Pons (tissue), 1 donor: Measurements from ENCODE around the gene INSL3.
A peak's percentile ranks its signal among the peaks of the same experiment; 100 is the strongest.
"Not testable (repeated sequence)": the region's sequence is repeated elsewhere in the genome, so short reads cannot be mapped to it uniquely, and the experiment has no call there.

Experiments
- DNase-seq: peaks from one replicate; pipeline ENCODE4 v3.0.0-alpha.2; 2016; ENCODE audit warnings: low spot score

INSL3 gene

DNA sequence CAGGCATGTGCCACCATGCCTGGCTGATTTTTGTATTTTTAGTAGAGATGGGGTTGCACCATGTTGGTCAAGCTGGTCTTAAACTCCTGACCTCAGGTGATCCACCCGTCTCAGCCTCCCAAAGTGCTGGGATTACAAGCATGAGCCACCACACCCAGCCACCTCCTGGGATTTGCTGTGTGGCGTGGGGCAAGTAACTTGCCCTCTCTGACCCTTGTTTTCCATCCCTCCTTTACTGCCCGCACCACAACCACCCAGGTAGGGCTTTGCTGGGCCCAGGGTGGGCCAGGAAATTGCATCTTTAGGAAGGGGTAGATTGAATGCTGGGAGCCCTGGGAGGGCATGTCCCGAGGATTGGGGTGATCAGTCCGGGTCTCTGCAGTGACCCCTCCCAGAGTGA is 37.6 kb downstream of the INSL3 start:
- not testable (repeated sequence) for DNase-seq

DNA sequence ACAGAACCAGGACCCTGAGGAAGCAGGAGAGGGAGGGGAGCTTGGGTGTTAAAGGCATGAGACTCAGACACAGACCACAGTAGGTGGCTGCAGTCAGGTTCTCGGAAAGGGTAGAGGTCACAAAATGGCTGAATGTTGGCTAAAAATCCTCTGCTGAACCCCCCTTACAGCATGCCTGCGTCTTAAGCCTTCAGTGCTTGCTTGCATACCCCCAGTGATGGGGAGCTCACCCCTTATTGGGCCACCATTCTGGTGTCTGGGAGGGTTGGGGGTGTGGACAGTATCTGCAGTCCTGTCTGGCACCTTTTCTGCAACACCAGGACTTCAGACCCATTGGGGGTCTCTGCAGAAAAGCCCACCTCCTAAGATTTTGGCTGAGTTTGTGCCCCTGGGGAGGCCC is 40.5 kb downstream of the INSL3 start:
- DNase-seq = no peak

DNA sequence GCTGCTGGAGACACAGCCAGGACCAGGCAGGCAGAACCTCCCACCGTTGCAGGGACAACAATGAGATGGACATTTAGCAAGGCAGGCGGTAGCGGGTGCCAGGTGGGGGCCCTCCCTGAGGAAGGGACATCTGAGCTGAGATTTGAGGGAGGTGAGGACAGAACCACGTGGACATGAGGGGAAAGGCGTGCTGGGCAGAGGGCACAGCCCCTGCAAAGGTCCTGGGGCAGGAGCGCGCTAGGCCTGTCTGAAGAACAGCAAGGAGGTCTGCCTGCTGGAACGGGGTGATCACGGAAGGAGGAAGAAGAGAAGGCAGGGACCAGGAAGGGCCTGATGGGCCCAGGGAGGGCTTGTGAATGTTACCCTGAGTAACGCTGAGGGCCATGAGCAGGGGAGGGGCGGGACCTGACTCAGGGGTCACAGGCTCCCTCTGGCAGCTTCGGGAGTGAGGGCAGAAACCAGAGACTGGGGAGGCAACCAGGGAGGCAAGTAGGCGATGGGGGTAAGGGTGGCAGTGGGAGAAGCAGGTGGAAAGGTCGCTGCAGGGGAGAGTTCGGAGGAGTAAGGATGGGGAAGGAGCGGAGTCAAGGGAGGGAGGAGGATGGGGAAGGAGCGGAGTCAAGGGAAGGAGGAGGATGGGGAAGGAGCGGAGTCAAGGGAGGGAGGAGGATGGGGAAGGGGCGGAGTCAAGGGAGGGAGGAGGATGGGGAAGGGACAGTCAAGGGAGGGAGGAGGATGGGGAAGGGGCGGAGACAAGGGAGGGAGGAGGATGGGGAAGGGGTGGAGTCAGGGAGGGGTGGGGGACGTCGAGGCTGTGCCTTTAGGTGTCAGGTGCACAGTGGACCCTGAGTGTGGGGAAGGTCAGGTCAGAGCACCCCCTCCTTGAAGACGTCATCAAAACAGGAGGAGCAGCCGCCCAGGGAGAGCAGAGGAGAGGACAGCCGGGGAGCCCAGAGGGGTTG is 42.1 kb downstream of the INSL3 start:
- peak; percentile 68 for DNase-seq

DNA sequence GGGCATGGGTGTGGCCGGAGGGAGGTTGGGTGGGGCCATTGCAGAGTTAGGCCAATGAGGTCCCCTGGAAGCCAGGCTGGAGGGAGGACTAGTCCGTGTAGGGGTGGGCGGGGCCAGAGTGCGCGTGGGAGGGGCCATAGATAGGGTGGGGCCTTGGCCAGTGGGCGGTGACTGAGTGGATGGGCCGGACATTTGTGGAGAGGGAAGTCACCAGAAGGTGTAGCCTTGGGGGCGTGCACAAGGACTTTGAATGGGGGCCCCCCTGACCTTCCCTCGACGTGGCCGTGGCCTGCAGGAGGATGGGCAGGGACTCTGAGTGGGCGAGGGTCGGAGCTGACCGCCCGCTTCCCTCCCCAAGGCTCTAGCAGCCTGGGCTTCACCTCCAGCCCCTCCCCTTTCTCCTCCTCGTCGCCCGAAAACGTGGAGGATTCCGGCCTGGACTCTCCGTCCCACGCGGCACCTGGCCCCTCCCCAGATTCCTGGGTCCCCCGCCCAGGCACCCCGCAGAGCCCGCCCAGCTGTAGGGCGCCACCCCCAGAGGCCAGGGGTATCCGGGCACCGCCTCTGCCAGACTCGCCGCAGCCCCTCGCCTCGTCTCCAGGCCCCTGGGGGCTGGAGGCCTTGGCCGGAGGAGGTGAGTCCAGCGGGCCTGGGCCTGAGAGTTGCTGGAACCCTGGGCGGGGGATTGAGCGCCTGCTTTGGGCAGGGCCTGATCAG is 42.9 kb downstream of the INSL3 start:
- DNase-seq = no peak

DNA sequence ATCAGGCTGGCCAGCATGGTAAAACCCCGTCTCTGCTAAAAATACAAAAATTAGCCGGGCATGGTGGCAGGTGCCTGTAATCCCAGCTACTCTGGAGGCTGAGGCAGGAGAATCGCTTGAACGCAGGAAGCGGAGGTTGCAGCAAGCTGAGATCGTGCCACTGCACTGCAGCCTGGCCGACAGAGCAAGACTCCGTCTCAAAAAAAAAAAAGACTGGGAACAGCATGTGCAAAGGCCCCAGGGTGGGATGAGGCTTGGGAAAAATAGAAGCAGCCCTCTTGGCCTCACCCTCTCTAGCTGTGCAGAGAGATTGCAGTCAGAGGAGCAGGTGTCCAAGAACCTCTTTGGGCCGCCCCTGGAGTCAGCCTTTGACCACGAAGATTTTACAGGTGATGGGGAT is 43.5 kb downstream of the INSL3 start:
- not testable (repeated sequence) for DNase-seq

DNA sequence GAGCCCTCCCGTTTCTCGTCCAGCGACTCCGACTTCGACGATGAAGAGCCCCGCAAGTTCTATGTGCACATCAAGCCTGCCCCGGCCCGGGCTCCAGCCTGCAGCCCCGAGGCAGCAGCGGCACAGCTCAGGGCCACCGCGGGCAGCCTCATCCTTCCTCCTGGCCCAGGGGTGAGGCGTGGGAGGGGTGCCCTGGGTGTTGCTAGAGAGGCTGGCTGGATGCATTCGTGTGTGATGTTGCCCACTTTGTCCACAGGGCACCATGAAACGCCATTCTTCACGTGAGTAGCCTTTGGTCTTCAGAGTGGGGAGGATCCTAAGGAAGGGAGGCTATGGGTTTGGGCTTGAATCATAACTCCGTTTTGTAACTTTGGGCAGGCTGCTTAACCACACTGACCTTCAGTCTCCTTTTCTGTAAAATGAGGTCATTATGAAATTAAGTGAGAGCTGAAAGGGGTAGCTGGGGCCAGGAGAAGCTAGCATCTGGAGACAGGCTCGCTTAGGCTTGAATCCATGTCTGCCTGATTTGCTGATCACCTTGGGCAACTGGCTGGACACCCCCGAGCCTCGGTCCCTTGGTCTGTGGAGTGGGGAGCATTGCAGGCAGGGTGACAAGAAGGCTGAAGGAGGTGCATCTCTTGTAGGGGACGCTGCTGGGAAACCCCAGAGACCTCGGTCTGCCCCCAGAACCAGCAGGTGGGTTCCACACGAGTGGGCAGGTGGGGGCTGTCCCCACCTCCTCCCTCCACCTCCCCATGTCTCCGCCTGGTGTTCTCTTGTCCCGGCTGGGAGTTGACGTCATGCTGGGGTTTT is 45.1 kb downstream of the INSL3 start:
- DNase-seq = no peak

DNA sequence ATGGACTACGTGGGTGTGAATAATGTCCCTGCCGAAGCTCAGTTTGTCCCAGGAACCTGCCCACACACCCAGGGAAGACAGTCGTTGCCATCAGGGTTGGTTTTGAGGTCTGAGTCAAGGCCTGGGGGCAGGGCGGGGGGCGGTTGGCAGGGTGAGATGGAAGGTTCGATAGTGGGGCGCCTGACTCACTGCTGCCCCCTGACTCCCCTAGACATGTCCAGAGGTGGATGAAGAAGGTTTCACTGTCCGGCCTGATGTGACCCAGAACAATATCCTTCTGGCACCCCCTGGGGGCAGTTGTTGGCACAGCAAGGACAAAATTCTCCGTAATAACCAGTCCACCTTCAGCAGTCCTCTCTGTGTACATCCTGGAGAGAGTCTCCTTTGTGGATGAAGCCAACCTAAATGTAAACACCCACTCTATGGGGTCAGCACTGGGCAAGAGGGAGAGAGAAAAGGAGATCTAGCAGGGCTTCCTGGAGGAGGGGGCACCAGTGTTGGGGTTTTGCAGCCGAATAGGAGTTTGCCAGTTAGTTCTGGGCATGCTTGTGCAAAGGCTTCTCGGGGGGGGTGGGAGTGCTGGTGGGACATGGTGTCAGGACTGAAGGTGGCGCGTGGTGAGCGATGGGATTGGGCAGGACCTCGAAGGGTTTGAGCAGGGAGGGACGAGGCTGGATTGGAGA is 45.9 kb downstream of the INSL3 start:
- DNase-seq = no peak

DNA sequence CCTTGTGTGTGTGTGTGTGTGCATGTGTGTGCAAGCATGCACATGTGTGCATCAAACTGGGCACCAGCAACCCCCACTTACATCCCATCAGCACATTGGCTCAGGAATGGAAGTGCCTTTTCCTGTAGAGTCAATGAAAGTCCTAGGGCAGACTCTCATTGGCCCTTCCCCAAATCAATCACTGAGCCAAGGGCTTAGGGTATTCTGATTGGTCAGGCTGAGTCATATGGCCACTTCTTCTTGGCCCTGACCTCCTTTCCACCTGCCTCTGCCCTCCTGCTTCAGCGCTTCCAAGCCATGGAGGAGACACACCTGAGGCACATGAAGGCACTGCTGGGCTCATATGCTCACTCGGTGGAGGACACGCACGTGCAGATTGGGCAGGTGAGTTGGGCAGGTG is 49.1 kb downstream of the INSL3 start:
- no peak for DNase-seq

DNA sequence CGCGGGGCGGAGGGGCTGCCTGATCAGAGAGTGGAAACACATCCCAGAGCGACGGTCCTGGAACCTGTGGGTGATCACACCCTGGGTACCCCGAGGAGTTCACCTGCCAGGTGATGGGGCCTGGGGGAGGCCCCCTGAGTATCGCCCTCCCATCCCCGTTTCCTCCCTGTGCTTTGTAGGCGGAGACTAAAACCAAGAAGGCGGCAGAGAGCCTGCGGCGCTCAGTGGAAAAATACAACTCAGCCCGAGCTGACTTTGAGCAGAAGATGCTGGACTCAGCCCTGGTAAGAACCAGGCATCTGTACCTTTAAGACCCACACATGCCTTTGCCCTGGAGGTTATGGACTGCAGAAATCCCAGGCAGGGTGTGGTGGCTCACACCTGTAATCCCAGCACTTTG is 50.7 kb downstream of the INSL3 start:
- DNase-seq = no peak

DNA sequence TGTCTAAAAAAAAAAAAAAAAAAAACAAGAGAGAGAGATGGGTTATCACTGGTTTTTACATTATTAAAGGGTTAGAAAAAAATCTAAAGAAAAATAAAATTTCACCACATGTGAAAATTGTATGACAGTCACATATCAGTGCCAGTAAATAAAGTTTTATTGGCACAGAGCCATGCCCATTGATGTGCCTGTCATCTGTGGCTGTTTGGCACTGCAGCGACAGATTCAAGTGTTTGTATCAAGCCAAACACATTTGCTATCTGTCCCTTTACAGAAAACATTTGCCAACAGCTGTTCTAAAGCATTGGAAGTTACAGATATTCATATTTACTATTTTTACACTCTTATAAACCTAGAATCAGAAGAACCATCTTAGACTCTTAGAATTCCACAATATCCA is 53.8 kb downstream of the INSL3 start:
- peak; percentile 50 for DNase-seq

DNA sequence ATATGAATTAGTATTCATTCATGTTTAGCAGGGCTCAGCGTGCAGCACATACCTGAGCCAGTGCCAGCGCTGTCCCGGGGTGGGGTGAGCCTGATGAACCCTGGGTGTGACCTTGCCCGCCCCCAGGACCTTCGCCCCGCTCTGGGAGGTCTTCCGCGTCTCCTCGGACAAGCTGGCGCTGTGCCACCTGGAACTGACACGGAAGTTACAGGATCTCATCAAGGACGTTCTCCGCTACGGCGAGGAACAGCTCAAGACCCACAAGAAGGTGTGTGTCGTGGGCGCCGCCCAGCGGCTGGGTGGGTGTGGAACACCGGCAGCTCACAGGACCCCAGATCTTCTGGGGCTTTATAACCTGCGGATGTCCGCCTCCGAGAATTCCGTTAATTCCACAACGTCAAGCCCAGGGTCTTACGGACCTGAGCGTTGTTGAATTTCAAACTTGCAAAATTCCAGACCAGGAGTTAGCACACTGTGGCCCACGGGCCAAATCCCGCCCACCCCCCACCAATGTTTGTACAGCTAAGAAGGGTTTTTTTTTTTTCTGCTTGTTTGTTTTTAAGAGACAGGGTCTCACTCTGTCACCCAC is 54.7 kb downstream of the INSL3 start:
- peak; percentile 81 for DNase-seq
